Liver (tissue), 9 donors: Measurements from ENCODE around the gene ZFP42. TPM values are rescaled to one million over a fixed set of nuclear protein-coding genes. Genes with fewer than 3 reads are reported as not detected.

ENCODE experiments used
- DNase-seq: peaks from one replicate; pipeline ENCODE4 v3.0.0-alpha.2; 2017; ENCODE audit warnings: low spot score
- H3K27ac ChIP-seq, 2 donors: one replicate each; pipeline ENCODE4 v1.7.0; 2013; ENCODE audit warnings: inconsistent platforms in 2 of 2, low read length in 2 of 2, control low read depth in 1 of 2, low read depth in 1 of 2, mild to moderate bottlenecking in 1 of 2
- H3K27me3 ChIP-seq, 4 donors: one replicate each; pipeline versions ENCODE4 v1.6.1 to v1.7.0; 2013; ENCODE audit warnings: low read length in 3 of 4, inconsistent platforms in 1 of 4, mild to moderate bottlenecking in 1 of 4, moderate library complexity in 1 of 4; ENCODE audit not compliant: control insufficient read depth in 4 of 4, insufficient read depth in 4 of 4
- H3K36me3 ChIP-seq, 4 donors: one replicate each; pipeline versions ENCODE4 v1.6.1 to v1.7.0; 2013; ENCODE audit warnings: low read length in 3 of 4, mild to moderate bottlenecking in 3 of 4, low read depth in 1 of 4, moderate library complexity in 1 of 4; ENCODE audit not compliant: control insufficient read depth in 4 of 4, insufficient read depth in 3 of 4
- H3K4me1 ChIP-seq, 4 donors: one replicate each; pipeline versions ENCODE4 v1.6.1 to v1.7.0; 2013; ENCODE audit warnings: low read length in 3 of 4, mild to moderate bottlenecking in 3 of 4, moderate library complexity in 1 of 4; ENCODE audit not compliant: control insufficient read depth in 4 of 4, insufficient read depth in 4 of 4
- H3K4me3 ChIP-seq, 3 donors: one replicate each; pipeline versions ENCODE4 v1.6.1 to v1.7.0; 2013; ENCODE audit warnings: low read length in 3 of 3, control low read depth in 1 of 3, low read depth in 1 of 3, mild to moderate bottlenecking in 1 of 3
- H3K9ac ChIP-seq, 2 donors: one replicate each; pipeline ENCODE4 v1.7.0; 2013; ENCODE audit warnings: low read length in 2 of 2, mild to moderate bottlenecking in 2 of 2, moderate library complexity in 2 of 2, control low read depth in 1 of 2, low read depth in 1 of 2
- H3K9me3 ChIP-seq, 4 donors: one replicate each; pipeline versions ENCODE4 v1.6.1 to v1.7.0; 2013; ENCODE audit warnings: low read length in 3 of 4; ENCODE audit not compliant: control insufficient read depth in 4 of 4
- EGR1 ChIP-seq, 2 donors: IDR thresholded peaks; 2 replicates each; pipeline ENCODE4 v1.6.1; 2016 to 2018; ENCODE audit warnings: antibody characterized with exemption in 2 of 2, low read depth in 2 of 2
- FOXA1 ChIP-seq: IDR thresholded peaks from 2 replicates; pipeline ENCODE4 v1.6.1; 2016; ENCODE audit warnings: antibody characterized with exemption
- FOXA2 ChIP-seq: IDR thresholded peaks from 2 replicates; pipeline ENCODE4 v1.6.1; 2016; ENCODE audit warnings: antibody characterized with exemption
- GABPA ChIP-seq, 2 donors: IDR thresholded peaks in 1 of 2; conservative IDR thresholded peaks in 1 of 2; 2 replicates each; pipeline ENCODE4 v1.6.1; 2016; ENCODE audit warnings: antibody characterized with exemption in 2 of 2, mild to moderate bottlenecking in 1 of 2, moderate library complexity in 1 of 2
- HNF4A ChIP-seq, 2 donors: conservative IDR thresholded peaks; 2 replicates each; pipeline ENCODE4 v1.6.1; 2016; ENCODE audit warnings: antibody characterized with exemption in 2 of 2, mild to moderate bottlenecking in 2 of 2
- HNF4G ChIP-seq: IDR thresholded peaks from 2 replicates; pipeline ENCODE4 v1.6.1; 2016; ENCODE audit warnings: antibody characterized with exemption
- JUND ChIP-seq, 2 donors: IDR thresholded peaks; 2 replicates each; pipeline ENCODE4 v1.6.1; 2016; ENCODE audit warnings: antibody characterized with exemption in 2 of 2
- NR2F2 ChIP-seq: IDR thresholded peaks from 2 replicates; pipeline ENCODE4 v1.6.1; 2016; ENCODE audit warnings: antibody characterized with exemption
- RAD21 ChIP-seq, 2 donors: IDR thresholded peaks; 2 replicates each; pipeline ENCODE4 v1.6.1; 2016; ENCODE audit warnings: antibody characterized with exemption in 2 of 2, mild to moderate bottlenecking in 2 of 2
- RXRA ChIP-seq, 2 donors: IDR thresholded peaks; 2 replicates each; pipeline ENCODE4 v1.6.1; 2017 to 2018; ENCODE audit warnings: antibody characterized with exemption in 2 of 2, mild to moderate bottlenecking in 1 of 2
- SP1 ChIP-seq: IDR thresholded peaks from 2 replicates; pipeline ENCODE4 v1.6.1; 2018; ENCODE audit warnings: antibody characterized with exemption, mild to moderate bottlenecking
- TAF1 ChIP-seq: conservative IDR thresholded peaks from 2 replicates; pipeline ENCODE4 v1.6.1; 2016; ENCODE audit warnings: antibody characterized with exemption, mild to moderate bottlenecking
- YY1 ChIP-seq: IDR thresholded peaks from 2 replicates; pipeline ENCODE4 v1.6.1; 2016; ENCODE audit warnings: antibody characterized with exemption, mild to moderate bottlenecking
- WGBS: extraction: QIAGEN DNeasy Blood & Tissue Kit; methylation state at CpG from one replicate; pipeline ENCODE4 v1.1.7; 2013; 5-methylcytosine and 5-hydroxymethylcytosine counted together
- polyA plus RNA-seq, 2 donors: library from polyadenylated mRNA; stranded (reverse) in 1 of 2; unstranded in 1 of 2; fragments of 200-250 nt in 1 of 2; fragments of >200 nt in 1 of 2; fragmentation: Nextera tagmentation in 1 of 2; extraction: Ambion mirVana in 1 of 2; gene quantifications; one replicate each; pipeline versions ENCODE4 v1.2.1 to v1.2.3, GENCODE V29; 2013 to 2015
- total RNA-seq, 2 donors: library from RNA; depleted of rRNA; stranded (reverse); fragments of >200 nt; gene quantifications; one replicate each; pipeline ENCODE4 v1.2.3, GENCODE V29; 2014
- TF ChIP-seq, protein P1 (sequence below): IDR thresholded peaks from 2 replicates; pipeline ENCODE4 v1.6.1; 2016; ENCODE audit warnings: antibody characterized with exemption
- TF ChIP-seq, protein P2 (sequence below): IDR thresholded peaks from 2 replicates; pipeline ENCODE4 v1.6.1; 2016; ENCODE audit warnings: antibody characterized with exemption, mild to moderate bottlenecking
- TF ChIP-seq, protein P3 (sequence below): IDR thresholded peaks from 2 replicates; pipeline ENCODE4 v1.6.1; 2016; ENCODE audit warnings: antibody characterized with exemption
- TF ChIP-seq, protein P4 (sequence below): IDR thresholded peaks from 2 replicates; pipeline ENCODE4 v1.6.1; 2016; ENCODE audit warnings: antibody characterized with exemption
- TF ChIP-seq, protein P5 (sequence below): fragments of 150-350 bp; IDR thresholded peaks from 2 replicates; pipeline ENCODE4 v1.5.1; 2017; ENCODE audit warnings: improper control_type of control experiment, low read depth, low read length; ENCODE audit not compliant: missing input control
- donor health status: healthy.
- donor health status: healthy.
- donor health status: healthy.
- donor health status: healthy.
- donor health status: healthy.

Gene ZFP42
- total and polyA plus RNA-seq, 4 donors = not detected

DNA sequence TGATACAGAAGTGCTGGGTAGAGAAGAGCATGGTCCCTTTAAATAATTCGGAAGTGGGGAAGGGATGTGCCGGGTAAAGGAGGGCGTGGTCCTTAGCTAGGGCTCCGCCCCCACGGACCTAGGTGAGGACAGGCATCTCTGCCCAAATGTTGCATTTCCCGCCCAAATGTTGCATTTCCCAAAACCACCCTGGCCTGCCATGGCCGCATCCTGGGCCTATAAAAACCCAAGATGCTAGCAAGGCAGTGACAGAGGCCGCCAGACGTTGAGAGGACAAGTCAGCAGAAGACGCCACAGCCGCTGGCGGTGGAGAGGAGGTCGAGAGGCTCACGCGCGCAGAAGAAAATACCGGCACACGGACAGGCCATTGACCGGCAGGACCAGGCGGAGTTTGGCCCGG lies 46.1 kb downstream of the ZFP42 start:
- Histone ChIP-seq H3K36me3 (no peaks in the 10 kb centered on the region), H3K9ac (no peak overlapping the region), H3K4me3 (no peak overlapping the region), H3K9me3 (no peaks in the 10 kb centered on the region), H3K27ac (no peak overlapping the region), H3K27me3 (peaks cover 0 to 2% (median 0%) of the 10 kb centered on the region in 4 donors), H3K4me1 (no peaks in the 10 kb centered on the region)
- TF ChIP-seq, protein P1, sequence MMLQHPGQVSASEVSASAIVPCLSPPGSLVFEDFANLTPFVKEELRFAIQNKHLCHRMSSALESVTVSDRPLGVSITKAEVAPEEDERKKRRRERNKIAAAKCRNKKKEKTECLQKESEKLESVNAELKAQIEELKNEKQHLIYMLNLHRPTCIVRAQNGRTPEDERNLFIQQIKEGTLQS = no peak
- no peak for TF ChIP-seq JUND (IDR thresholded peaks at IDR 0.05)
- TF ChIP-seq, protein P2, sequence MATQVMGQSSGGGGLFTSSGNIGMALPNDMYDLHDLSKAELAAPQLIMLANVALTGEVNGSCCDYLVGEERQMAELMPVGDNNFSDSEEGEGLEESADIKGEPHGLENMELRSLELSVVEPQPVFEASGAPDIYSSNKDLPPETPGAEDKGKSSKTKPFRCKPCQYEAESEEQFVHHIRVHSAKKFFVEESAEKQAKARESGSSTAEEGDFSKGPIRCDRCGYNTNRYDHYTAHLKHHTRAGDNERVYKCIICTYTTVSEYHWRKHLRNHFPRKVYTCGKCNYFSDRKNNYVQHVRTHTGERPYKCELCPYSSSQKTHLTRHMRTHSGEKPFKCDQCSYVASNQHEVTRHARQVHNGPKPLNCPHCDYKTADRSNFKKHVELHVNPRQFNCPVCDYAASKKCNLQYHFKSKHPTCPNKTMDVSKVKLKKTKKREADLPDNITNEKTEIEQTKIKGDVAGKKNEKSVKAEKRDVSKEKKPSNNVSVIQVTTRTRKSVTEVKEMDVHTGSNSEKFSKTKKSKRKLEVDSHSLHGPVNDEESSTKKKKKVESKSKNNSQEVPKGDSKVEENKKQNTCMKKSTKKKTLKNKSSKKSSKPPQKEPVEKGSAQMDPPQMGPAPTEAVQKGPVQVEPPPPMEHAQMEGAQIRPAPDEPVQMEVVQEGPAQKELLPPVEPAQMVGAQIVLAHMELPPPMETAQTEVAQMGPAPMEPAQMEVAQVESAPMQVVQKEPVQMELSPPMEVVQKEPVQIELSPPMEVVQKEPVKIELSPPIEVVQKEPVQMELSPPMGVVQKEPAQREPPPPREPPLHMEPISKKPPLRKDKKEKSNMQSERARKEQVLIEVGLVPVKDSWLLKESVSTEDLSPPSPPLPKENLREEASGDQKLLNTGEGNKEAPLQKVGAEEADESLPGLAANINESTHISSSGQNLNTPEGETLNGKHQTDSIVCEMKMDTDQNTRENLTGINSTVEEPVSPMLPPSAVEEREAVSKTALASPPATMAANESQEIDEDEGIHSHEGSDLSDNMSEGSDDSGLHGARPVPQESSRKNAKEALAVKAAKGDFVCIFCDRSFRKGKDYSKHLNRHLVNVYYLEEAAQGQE = no peak
- no peak for TF ChIP-seq RXRA (IDR thresholded peaks at IDR 0.05)
- no peak for TF ChIP-seq HNF4A (conservative IDR thresholded peaks at IDR 0.05)
- TF ChIP-seq YY1 = no peak
- TF ChIP-seq, protein P3, sequence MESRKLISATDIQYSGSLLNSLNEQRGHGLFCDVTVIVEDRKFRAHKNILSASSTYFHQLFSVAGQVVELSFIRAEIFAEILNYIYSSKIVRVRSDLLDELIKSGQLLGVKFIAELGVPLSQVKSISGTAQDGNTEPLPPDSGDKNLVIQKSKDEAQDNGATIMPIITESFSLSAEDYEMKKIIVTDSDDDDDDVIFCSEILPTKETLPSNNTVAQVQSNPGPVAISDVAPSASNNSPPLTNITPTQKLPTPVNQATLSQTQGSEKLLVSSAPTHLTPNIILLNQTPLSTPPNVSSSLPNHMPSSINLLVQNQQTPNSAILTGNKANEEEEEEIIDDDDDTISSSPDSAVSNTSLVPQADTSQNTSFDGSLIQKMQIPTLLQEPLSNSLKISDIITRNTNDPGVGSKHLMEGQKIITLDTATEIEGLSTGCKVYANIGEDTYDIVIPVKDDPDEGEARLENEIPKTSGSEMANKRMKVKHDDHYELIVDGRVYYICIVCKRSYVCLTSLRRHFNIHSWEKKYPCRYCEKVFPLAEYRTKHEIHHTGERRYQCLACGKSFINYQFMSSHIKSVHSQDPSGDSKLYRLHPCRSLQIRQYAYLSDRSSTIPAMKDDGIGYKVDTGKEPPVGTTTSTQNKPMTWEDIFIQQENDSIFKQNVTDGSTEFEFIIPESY = no peak
- TF ChIP-seq RAD21 (IDR thresholded peaks at IDR 0.05) = no peak
- no peak for TF ChIP-seq FOXA2
- no peak for TF ChIP-seq EGR1 (IDR thresholded peaks at IDR 0.05; ENCODE audit: low read depth in 2 of 2)
- TF ChIP-seq, protein P4, sequence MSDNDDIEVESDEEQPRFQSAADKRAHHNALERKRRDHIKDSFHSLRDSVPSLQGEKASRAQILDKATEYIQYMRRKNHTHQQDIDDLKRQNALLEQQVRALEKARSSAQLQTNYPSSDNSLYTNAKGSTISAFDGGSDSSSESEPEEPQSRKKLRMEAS = no peak
- no peak for TF ChIP-seq HNF4G
- TF ChIP-seq TAF1 = no peak
- no peak for TF ChIP-seq FOXA1
- TF ChIP-seq, protein P5, sequence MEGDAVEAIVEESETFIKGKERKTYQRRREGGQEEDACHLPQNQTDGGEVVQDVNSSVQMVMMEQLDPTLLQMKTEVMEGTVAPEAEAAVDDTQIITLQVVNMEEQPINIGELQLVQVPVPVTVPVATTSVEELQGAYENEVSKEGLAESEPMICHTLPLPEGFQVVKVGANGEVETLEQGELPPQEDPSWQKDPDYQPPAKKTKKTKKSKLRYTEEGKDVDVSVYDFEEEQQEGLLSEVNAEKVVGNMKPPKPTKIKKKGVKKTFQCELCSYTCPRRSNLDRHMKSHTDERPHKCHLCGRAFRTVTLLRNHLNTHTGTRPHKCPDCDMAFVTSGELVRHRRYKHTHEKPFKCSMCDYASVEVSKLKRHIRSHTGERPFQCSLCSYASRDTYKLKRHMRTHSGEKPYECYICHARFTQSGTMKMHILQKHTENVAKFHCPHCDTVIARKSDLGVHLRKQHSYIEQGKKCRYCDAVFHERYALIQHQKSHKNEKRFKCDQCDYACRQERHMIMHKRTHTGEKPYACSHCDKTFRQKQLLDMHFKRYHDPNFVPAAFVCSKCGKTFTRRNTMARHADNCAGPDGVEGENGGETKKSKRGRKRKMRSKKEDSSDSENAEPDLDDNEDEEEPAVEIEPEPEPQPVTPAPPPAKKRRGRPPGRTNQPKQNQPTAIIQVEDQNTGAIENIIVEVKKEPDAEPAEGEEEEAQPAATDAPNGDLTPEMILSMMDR = no peak
- TF ChIP-seq NR2F2 = no peak
- TF ChIP-seq SP1 = no peak
- TF ChIP-seq GABPA (IDR thresholded peaks at IDR 0.05 in 1 of 2, conservative IDR thresholded peaks at IDR 0.05 in 1 of 2) = no peak
- DNase-seq = no peak
- 79% methylated on average over 21 of the region's 21 CpGs for WGBS
